Fibroblast of lung (primary cell): ENCODE results near the gene PI4KB. TPM values are rescaled to one million over a fixed set of nuclear protein-coding genes. Genes with fewer than 3 reads are reported as not detected.

Experiments used
- DNase-seq, 2 donors: peaks; one replicate each; pipeline versions ENCODE4 v3.0.0 to v3.0.0-alpha.2; 2010; ENCODE audit warnings: low read depth in 2 of 2
- H2AFZ ChIP-seq: 2 replicates; pipeline ENCODE4 v1.5.1; 2012; ENCODE audit warnings: low read length, control low read depth, inconsistent platforms
- H3K27ac ChIP-seq: 2 replicates; pipeline ENCODE4 v1.5.1; 2011; ENCODE audit warnings: low read length, control low read depth; ENCODE audit not compliant: insufficient read depth
- H3K27me3 ChIP-seq: 2 replicates; pipeline ENCODE4 v1.5.1; 2011; ENCODE audit warnings: mild to moderate bottlenecking, low read length; ENCODE audit not compliant: control insufficient read depth, insufficient read depth
- H3K36me3 ChIP-seq: 2 replicates; pipeline ENCODE4 v1.5.1; 2011; ENCODE audit warnings: low read length; ENCODE audit not compliant: control insufficient read depth, insufficient read depth
- H3K4me1 ChIP-seq: 2 replicates; pipeline ENCODE4 v1.5.1; 2011; ENCODE audit warnings: low read length; ENCODE audit not compliant: control insufficient read depth, insufficient read depth; ENCODE audit errors: extremely low read depth
- H3K4me2 ChIP-seq: 2 replicates; pipeline ENCODE4 v1.5.1; 2011; ENCODE audit warnings: low read length, control low read depth; ENCODE audit not compliant: insufficient read depth; ENCODE audit errors: extremely low read depth
- H3K4me3 ChIP-seq, 4 experiments: fragments of 200-600 bp in 1 of 4; sonication (generic) in 1 of 4; replicated peaks in 1 of 4; 2 replicates each; pipeline ENCODE4 v1.5.1; 2011 to 2016; ENCODE audit warnings: low read length in 4 of 4, low read depth in 3 of 4, mild to moderate bottlenecking in 3 of 4, control low read depth in 2 of 4, inconsistent platforms in 1 of 4, mixed read lengths in 1 of 4; ENCODE audit not compliant: insufficient read depth in 1 of 4; ENCODE audit errors: control extremely low read depth in 1 of 4
- H3K79me2 ChIP-seq: 2 replicates; pipeline ENCODE4 v1.5.1; 2012; ENCODE audit warnings: mild to moderate bottlenecking, low read length, inconsistent platforms; ENCODE audit not compliant: control insufficient read depth, insufficient read depth
- H3K9ac ChIP-seq: 2 replicates; pipeline ENCODE4 v1.5.1; 2011; ENCODE audit warnings: mild to moderate bottlenecking, low read length, control low read depth; ENCODE audit not compliant: insufficient read depth
- H3K9me3 ChIP-seq: 2 replicates; pipeline ENCODE4 v1.5.1; 2012; ENCODE audit warnings: low read depth, low read length; ENCODE audit not compliant: control insufficient read depth, insufficient read depth
- H4K20me1 ChIP-seq: 2 replicates; pipeline ENCODE4 v1.5.1; 2011; ENCODE audit warnings: low read length; ENCODE audit not compliant: control insufficient read depth, insufficient read depth; ENCODE audit errors: extremely low read depth
- EZH2 ChIP-seq: IDR thresholded peaks from 2 replicates; pipeline ENCODE4 v1.5.1; 2012; ENCODE audit warnings: low read length, control low read depth, mild to moderate bottlenecking; ENCODE audit errors: missing control alignments
- polyA plus RNA-seq, 2 donors: library from polyadenylated mRNA; depleted of rRNA in 1 of 2; stranded (reverse) in 1 of 2; unstranded in 1 of 2; fragments of >200 nt; gene quantifications; 2 replicates each; pipeline ENCODE4 v1.2.1, GENCODE V29; 2011 to 2012; ENCODE audit warnings: missing spikeins in 1 of 2
- total RNA-seq: library from RNA; depleted of rRNA; stranded (reverse); fragments of >200 nt; gene quantifications from 2 replicates; pipeline ENCODE4 v1.2.1, GENCODE V29; 2014
- TF ChIP-seq, protein P1 (sequence below), 2 donors: IDR thresholded peaks in 1 of 2; conservative IDR thresholded peaks in 1 of 2; 1 replicate in 1 of 2; 2 replicates in 1 of 2; pipeline ENCODE4 v1.5.1; 2011 to 2012; ENCODE audit warnings: low read length in 2 of 2, control low read depth in 1 of 2, inconsistent platforms in 1 of 2, low read depth in 1 of 2, mild to moderate bottlenecking in 1 of 2

The PI4KB gene
- total and polyA plus RNA-seq, 2 donors (not counting 1 experiment from before 2014, with no cell fraction given), result 65.7 to 75.4 TPM

DNA sequence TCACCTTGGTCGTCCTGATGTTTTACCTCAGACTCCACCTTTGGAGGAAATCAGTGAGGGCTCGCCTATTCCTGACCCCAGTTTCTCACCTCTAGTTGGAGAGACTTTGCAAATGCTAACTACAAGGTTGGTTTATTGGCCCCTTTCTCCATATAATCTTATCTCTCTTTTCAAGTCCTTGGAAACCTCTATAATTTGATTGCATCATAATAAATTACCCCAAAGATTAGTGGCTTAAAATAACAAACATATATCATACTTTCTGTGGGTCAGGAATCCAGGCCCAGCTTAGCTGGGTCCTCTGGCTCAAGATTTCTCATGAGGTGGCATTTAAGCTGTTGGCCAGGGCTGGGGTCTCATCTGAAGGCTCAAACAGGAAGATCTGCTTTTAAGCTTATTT lies 84.8 kb downstream of the PI4KB start:
- DNase-seq, result no peak
- TF ChIP-seq, protein P1, sequence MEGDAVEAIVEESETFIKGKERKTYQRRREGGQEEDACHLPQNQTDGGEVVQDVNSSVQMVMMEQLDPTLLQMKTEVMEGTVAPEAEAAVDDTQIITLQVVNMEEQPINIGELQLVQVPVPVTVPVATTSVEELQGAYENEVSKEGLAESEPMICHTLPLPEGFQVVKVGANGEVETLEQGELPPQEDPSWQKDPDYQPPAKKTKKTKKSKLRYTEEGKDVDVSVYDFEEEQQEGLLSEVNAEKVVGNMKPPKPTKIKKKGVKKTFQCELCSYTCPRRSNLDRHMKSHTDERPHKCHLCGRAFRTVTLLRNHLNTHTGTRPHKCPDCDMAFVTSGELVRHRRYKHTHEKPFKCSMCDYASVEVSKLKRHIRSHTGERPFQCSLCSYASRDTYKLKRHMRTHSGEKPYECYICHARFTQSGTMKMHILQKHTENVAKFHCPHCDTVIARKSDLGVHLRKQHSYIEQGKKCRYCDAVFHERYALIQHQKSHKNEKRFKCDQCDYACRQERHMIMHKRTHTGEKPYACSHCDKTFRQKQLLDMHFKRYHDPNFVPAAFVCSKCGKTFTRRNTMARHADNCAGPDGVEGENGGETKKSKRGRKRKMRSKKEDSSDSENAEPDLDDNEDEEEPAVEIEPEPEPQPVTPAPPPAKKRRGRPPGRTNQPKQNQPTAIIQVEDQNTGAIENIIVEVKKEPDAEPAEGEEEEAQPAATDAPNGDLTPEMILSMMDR (conservative IDR thresholded peaks at IDR 0.05 in 1 of 2, IDR thresholded peaks at IDR 0.05 in 1 of 2; ENCODE audit: low read depth in 1 of 2, low read length in 2 of 2), result no peak
- no peak for TF ChIP-seq EZH2
- peaks cover 18% of the 10 kb centered on the region for H3K36me3 ChIP-seq
- H3K4me3 ChIP-seq, result no peak overlapping the region
- H3K27ac ChIP-seq, result no peak overlapping the region
- H3K4me2 ChIP-seq, result no peak overlapping the region
- H3K79me2 ChIP-seq, result no peaks in the 10 kb centered on the region
- no peaks in the 10 kb centered on the region for H3K27me3 ChIP-seq
- peaks cover 11% of the 10 kb centered on the region for H3K4me1 ChIP-seq
- H3K9ac ChIP-seq, result no peak overlapping the region
- H3K9me3 ChIP-seq, result no peaks in the 10 kb centered on the region
- H2AFZ ChIP-seq, result no peak overlapping the region
- H4K20me1 ChIP-seq, result no peaks in the 10 kb centered on the region

Other genes with a start within 250 kb of the PI4KB start
- 0.51 and 0.99 TPM in 2 replicates for gene SEMA6C, start 180.8 kb downstream of the PI4KB start, total RNA-seq
- 0.76 and 0.94 TPM in 2 replicates for gene SEMA6C, start 180.8 kb downstream of the PI4KB start, polyA plus RNA-seq
- not detected in 2 replicates for gene TNFAIP8L2, start 170.8 kb downstream of the PI4KB start, total RNA-seq
- not detected in 2 replicates for gene TNFAIP8L2, start 170.8 kb downstream of the PI4KB start, polyA plus RNA-seq
- gene LYSMD1, start 161.5 kb downstream of the PI4KB start, total RNA-seq, result 8.2 and 9.7 TPM in 2 replicates
- gene LYSMD1, start 161.5 kb downstream of the PI4KB start, polyA plus RNA-seq, result 3.6 and 4.6 TPM in 2 replicates
- 26.5 and 29.2 TPM in 2 replicates for gene SCNM1, start 161.3 kb downstream of the PI4KB start, total RNA-seq
- gene SCNM1, start 161.3 kb downstream of the PI4KB start, polyA plus RNA-seq, result 29.7 and 32.7 TPM in 2 replicates
- gene TMOD4, start 151.4 kb downstream of the PI4KB start, total RNA-seq, result not detected in 2 replicates
- gene TMOD4, start 151.4 kb downstream of the PI4KB start, polyA plus RNA-seq, result 0.41 and 0.53 TPM in 2 replicates
- gene VPS72, start 137.2 kb downstream of the PI4KB start, total RNA-seq, result 42.9 and 47.5 TPM in 2 replicates
- 43.8 and 57.8 TPM in 2 replicates for gene VPS72, start 137.2 kb downstream of the PI4KB start, polyA plus RNA-seq
- 61.4 and 80.9 TPM in 2 replicates for gene PIP5K1A, start 128.9 kb downstream of the PI4KB start, total RNA-seq
- gene PIP5K1A, start 128.9 kb downstream of the PI4KB start, polyA plus RNA-seq, result 108 and 118 TPM in 2 replicates
- 193 and 240 TPM in 2 replicates for gene PSMD4, start 72.7 kb downstream of the PI4KB start, total RNA-seq
- gene PSMD4, start 72.7 kb downstream of the PI4KB start, polyA plus RNA-seq, result 210 and 282 TPM in 2 replicates
- gene ZNF687, start 45.1 kb downstream of the PI4KB start, total RNA-seq, result 8.2 and 11.7 TPM in 2 replicates
- 7.2 and 7.6 TPM in 2 replicates for gene ZNF687, start 45.1 kb downstream of the PI4KB start, polyA plus RNA-seq
- 21.6 and 35.5 TPM in 2 replicates for gene RFX5, start 19.8 kb upstream of the PI4KB start, total RNA-seq
- 18.4 and 20.1 TPM in 2 replicates for gene RFX5, start 19.8 kb upstream of the PI4KB start, polyA plus RNA-seq
- gene SELENBP1, start 45.3 kb upstream of the PI4KB start, total RNA-seq, result 59.6 and 65.9 TPM in 2 replicates
- gene SELENBP1, start 45.3 kb upstream of the PI4KB start, polyA plus RNA-seq, result 60.6 and 85.4 TPM in 2 replicates
- gene PSMB4, start 72.2 kb upstream of the PI4KB start, total RNA-seq, result 335 and 339 TPM in 2 replicates
- 370 and 426 TPM in 2 replicates for gene PSMB4, start 72.2 kb upstream of the PI4KB start, polyA plus RNA-seq
- gene POGZ, start 132.1 kb upstream of the PI4KB start, total RNA-seq, result 12.3 and 21.6 TPM in 2 replicates
- 24.7 and 27.6 TPM in 2 replicates for gene POGZ, start 132.1 kb upstream of the PI4KB start, polyA plus RNA-seq
- gene CGN, start 184.0 kb upstream of the PI4KB start, total RNA-seq, result under 0.01 and 0.17 TPM in 2 replicates
- gene CGN, start 184.0 kb upstream of the PI4KB start, polyA plus RNA-seq, result 0.17 and 0.21 TPM in 2 replicates
- gene TUFT1, start 212.9 kb upstream of the PI4KB start, total RNA-seq, result 6.9 and 18.2 TPM in 2 replicates
- gene TUFT1, start 212.9 kb upstream of the PI4KB start, polyA plus RNA-seq, result 16.7 and 24.7 TPM in 2 replicates